Neural progenitor cell (in vitro differentiated cells): Measurements from ENCODE around the gene GALNT7.

ENCODE experiments used
- CTCF ChIP-seq: fragments of 200-600 bp; sonication (generic); IDR thresholded peaks from 2 replicates; pipeline ENCODE4 v1.5.1; 2017; ENCODE audit warnings: antibody characterized with exemption, mild to moderate bottlenecking
- EZH2 ChIP-seq: fragments of 200-600 bp; sonication (generic); IDR thresholded peaks from 2 replicates; pipeline ENCODE4 v1.6.1; 2017; ENCODE audit warnings: antibody characterized with exemption, mild to moderate bottlenecking, moderate library complexity
- EZH2phosphoT487 ChIP-seq: fragments of 200-600 bp; sonication (generic); IDR thresholded peaks from 2 replicates; pipeline ENCODE4 v1.6.1; 2017; ENCODE audit warnings: antibody characterized with exemption

- TF ChIP-seq EZH2 (no peak), CTCF (no peak), EZH2phosphoT487 (no peak)
Measured at GRCh38 chr4:173318240-173318639, 149.6 kb downstream of the GALNT7 start.
